OCI-LY1 (cell line): Measurements from ENCODE around the gene MLXIP.

Source experiments
- CTCF ChIP-seq: fragments of 200-600 bp; sonication (generic), shearing (Covaris generic); IDR thresholded peaks from 2 replicates; pipeline ENCODE4 v1.5.1; 2017; ENCODE audit warnings: mild to moderate bottlenecking, antibody characterized with exemption, low read length, moderate library complexity, mixed read lengths
- EZH2 ChIP-seq: fragments of 200-600 bp; sonication (generic), shearing (Covaris generic); IDR thresholded peaks from 2 replicates; pipeline ENCODE4 v1.8.0; 2017; ENCODE audit warnings: borderline replicate concordance, mixed run types, mild to moderate bottlenecking, antibody characterized with exemption, low read length, moderate library complexity, mixed read lengths

DNA sequence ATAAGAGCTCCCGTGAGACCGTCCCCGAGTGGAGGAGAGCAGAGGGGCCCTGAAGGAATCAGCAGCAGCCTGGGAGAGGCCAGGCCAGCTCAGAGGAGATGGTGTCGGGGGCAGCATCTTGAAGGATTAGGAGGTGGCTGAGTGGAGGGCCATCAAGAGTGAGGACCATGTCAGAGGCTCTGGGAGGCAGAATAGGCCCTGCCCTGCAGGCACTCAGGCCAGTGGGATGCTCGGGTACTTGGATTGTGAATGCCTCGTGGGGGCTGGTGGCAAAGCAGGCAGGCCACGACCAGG, 47.7 kb downstream of the MLXIP start:
- TF ChIP-seq CTCF (no peak), EZH2 (no peak)
